GM12874 (cell line): ENCODE data around the gene PTPRF.

Experiments
- CTCF ChIP-seq: IDR thresholded peaks from 2 replicates; pipeline ENCODE4 v1.5.1; 2011; ENCODE audit warnings: low read depth, mild to moderate bottlenecking, control low read depth, low read length, moderate library complexity; ENCODE audit not compliant: insufficient read depth

The PTPRF gene

GRCh38 chr1:43597721-43598120 lies 67.0 kb downstream of the PTPRF start:
- no peak for TF ChIP-seq CTCF

GRCh38 chr1:43598622-43599021 lies 67.9 kb downstream of the PTPRF start:
- no peak for TF ChIP-seq CTCF

GRCh38 chr1:43600033-43601020 lies 69.6 kb downstream of the PTPRF start:
- no peak for TF ChIP-seq CTCF

- no peak for TF ChIP-seq CTCF
These were observed 72.3 kb downstream of the PTPRF start for GRCh38 chr1:43602990-43603389.

- no peak for TF ChIP-seq CTCF
These were observed 73.5 kb downstream of the PTPRF start for GRCh38 chr1:43604192-43604591.

GRCh38 chr1:43605157-43605556 lies 74.5 kb downstream of the PTPRF start:
- TF ChIP-seq CTCF: no peak

- TF ChIP-seq CTCF: no peak
These were observed 75.1 kb downstream of the PTPRF start for GRCh38 chr1:43605766-43606165.
